Right lobe of liver (tissue), 4 donors: ENCODE results near the gene EPHA3.

Source experiments
- POLR2A ChIP-seq: fragments of 450-650 bp; IDR thresholded peaks from one replicate; pipeline ENCODE4 v1.6.1; 2017; ENCODE audit warnings: antibody characterized with exemption, mild to moderate bottlenecking
- TF ChIP-seq, protein P1 (sequence below), 4 donors: fragments of 200-600 bp in 3 of 4; fragments of 450-650 bp in 1 of 4; IDR thresholded peaks; one replicate each; pipeline versions ENCODE4 v1.5.1 to v1.8.0; 2016 to 2022; ENCODE audit warnings: antibody characterized with exemption in 4 of 4, mild to moderate bottlenecking in 2 of 4
- donor health status: DM: no; HTN: no; CAD: no.
- donor health status: DM: no; HTN: no; CAD: no.
- donor health status: DM: no; HTN: yes; CAD: no.

DNA sequence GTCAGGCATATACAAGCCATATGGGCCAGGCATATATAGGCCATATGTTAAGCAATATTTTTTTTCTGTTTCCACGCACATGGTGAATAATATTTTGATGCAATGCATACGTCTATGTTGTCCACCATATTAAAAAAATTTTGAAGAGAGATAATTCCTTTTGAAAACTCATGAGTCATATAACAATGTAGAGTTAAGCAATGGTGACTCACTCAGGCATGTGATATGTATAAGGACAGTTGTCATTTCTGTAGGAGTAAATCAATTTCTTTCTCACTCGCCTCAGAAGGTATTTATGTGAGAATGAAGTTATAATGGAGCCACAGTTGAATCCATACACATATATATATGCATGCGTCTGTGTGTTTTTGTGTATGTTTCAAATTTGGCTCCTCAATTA, 272.6 kb downstream of the EPHA3 start:
- TF ChIP-seq, protein P1, sequence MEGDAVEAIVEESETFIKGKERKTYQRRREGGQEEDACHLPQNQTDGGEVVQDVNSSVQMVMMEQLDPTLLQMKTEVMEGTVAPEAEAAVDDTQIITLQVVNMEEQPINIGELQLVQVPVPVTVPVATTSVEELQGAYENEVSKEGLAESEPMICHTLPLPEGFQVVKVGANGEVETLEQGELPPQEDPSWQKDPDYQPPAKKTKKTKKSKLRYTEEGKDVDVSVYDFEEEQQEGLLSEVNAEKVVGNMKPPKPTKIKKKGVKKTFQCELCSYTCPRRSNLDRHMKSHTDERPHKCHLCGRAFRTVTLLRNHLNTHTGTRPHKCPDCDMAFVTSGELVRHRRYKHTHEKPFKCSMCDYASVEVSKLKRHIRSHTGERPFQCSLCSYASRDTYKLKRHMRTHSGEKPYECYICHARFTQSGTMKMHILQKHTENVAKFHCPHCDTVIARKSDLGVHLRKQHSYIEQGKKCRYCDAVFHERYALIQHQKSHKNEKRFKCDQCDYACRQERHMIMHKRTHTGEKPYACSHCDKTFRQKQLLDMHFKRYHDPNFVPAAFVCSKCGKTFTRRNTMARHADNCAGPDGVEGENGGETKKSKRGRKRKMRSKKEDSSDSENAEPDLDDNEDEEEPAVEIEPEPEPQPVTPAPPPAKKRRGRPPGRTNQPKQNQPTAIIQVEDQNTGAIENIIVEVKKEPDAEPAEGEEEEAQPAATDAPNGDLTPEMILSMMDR (IDR thresholded peaks at IDR 0.05) = no peak
- no peak for TF ChIP-seq POLR2A
